DMS53 treated with DMSO at 0.1 percent for 48 hours (cell line): ENCODE results near the gene FAM83E.
A peak's percentile ranks its signal among the peaks of the same experiment; 100 is the strongest.
"Not testable (repeated sequence)": the region's sequence is repeated elsewhere in the genome, so short reads cannot be mapped to it uniquely, and the experiment has no call there.

Source experiments
- DNase-seq: peaks from one replicate; lab custom pipeline; 2025; ENCODE audit not compliant: unreplicated experiment; lab: John Stamatoyannopoulos, UW

Gene FAM83E

DNA sequence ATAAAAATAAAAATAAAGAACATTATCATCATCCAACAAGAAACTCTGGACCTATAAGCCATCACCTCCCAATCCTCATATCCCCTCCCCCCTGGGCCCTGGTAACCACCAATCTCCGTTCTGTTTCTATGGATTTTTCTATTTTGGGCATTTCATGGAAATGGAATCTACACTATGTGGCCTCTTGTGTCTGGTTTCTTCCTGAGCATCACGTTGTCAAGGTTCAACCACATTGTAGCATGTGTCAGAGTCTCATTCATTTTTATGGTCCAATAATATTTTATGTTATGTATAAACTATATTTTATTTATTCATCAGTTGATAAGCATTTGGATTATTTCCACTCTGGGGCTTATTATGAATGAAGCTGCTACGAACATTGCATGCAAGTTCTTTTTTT, 36.0 kb downstream of the FAM83E start:
- DNase-seq, result no peak

DNA sequence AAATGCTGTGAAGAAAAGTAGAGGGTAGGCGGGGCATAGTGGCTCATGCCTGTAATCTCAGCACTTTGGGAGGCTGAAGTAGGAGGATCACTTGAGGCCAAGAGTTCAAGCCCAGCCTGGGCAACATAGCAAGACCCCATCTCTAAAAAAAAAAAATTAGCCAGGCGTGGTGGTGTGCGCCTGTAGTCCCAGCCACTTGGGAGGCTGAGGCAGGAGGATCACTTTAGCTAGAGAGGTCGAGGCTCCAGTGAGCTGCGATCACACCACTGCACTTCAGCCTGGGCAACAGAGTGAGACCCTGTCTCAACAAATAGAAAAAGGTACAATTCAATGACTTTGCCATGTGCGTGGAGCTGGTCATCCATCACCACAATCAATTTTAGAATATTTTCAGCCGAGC, 37.0 kb downstream of the FAM83E start:
- DNase-seq, result not testable (repeated sequence)

DNA sequence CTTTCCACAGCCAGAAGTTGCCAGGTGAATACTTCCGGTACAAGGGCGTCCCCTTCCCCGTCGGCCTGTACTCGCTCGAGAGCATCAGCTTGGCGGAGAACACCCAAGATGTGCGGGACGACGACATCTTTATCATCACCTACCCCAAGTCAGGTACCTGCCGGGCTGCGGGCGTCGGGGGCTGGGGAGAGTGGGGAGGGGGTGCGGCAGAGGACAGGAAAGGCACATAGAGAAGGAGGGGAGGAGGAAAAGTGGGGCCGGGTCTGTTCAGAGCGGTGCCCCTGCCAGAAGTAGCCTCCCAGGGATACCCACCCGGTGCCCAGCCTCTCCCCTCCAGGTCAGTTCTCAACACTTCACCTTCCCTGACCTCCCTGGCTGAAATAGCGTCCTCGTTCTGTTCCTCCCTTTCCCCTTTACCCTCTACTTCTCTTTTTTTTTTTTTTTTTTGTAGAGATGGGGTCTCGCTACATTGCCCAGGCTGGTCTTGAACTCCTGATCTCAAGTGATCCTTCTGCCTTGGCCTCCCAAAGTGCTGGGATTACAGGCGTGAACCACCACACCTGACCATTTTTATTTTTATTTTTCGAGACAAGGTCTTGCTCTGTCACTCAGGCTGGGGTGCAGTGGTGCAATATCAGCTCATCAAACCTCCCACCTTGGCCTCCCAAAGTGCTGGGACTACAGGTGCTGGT, 38.8 kb downstream of the FAM83E start:
- no peak for DNase-seq

DNA sequence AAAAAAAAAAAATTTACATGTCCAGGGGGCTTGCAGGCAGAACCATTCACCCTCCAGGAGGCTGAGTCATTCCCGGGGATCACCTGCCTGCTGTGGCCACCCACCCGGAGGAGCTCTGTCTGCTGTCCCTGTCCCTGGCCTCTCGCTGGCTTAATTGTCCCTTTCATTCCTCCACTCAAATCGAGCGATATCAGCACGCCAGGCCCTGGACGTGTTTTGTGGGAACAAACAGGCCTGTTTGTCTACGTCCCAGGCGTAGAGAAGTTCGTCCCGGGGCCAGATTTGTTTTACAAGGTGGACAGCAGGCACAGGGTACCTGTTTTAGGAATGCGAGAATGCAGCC, 41.7 kb downstream of the FAM83E start:
- DNase-seq, result no peak

DNA sequence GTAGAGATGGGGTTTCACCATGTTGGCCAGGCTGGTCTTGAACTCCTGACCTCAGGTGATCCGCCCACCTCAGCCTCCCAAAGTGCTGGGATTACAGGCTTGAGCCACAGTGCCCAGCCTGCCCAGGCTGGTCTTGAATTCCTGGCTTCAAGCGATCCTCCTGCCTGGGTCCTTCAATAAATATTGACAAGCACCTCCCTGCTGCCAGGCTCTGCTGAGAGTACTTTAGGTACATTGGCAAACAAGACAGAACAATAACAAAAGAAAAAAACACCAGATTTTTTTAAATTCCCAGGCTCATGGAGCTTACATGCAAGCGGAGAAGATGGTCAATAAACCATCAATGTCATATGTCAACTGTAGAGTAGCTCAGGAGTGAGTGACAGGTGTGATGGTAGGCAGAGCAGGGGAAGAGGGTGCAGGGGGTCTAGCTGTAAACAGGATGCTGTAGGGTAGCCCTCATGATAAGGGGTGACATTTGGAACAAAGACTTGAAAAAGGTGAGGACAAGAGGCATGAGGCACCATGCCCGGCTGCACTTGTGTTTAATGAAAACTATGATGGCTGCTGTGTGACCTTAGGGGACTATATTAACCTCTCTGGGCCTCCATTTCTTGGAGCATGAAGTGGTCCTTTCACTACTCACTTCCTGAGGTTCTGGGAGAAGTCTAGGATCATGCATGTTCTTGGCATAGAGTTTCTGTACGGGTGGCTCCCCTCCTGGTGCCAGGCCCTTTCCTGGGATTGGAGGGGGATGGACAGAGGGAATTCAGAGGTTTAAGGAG, 43.3 kb downstream of the FAM83E start:
- peak; percentile 83 for DNase-seq

DNA sequence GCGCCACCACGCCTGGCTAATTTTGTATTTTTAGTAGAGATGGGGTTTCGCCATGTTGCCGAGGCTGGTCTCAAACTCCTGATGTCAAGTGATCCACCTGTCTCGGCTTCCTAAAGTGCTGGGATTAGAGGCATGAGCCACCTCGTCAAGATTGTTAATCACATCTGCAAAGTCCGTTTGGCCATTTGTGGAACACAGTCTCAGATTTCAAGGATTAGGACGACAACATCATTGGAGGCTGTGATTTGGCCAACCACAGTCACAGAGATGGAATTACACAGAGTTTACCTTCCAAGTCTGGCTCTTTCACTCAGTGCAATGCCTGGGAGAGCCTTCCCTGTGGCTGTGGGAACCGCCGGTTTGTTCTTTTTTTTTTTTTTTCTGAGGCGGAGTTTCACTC, 45.1 kb downstream of the FAM83E start:
- no peak for DNase-seq

DNA sequence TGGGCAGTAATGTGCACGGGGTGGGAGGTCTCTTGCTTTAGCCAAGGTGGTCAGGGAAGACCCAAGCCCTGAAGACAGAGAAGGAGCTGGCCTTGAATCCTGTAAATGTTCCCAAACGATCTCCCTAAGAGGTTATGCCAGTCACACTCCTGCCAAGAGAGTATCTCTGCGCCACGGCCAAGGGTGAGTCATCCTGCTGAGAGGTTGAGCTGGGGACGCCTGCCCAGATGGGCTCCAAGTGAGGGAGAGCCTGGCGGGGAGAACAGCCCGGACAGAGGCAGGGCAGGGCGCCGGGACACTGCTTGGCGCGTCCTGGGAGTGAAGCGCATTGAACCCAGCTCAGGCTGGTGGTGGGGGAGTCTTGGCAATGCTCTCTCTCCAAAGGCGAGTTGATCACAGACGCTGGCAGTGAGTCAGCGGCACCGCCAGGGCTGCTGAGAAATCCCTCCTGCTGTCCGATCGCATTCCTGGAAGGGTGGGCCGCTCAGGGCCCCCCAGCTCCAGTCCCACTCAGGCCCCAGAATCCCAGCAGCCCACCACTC, 46.5 kb downstream of the FAM83E start:
- peak; percentile 89 for DNase-seq

DNA sequence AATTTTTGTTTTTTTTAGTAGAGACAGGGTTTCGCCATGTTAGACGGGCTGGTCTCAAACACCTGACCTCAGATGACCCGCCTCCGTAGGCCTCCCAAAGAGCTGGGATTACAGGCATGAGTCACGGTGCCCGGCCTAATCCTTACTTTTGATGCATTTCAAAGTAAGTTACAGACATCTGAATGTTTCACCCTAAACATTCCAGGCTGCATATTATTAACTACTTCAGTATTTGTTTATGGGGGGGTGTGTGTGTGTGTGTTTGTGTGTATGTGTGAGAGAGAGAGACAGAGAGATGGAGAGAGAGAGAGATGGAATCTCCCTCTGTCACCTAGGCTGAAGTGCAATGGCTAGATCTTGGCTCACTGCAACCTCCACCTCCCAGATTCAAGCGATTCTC, 49.8 kb downstream of the FAM83E start:
- no peak for DNase-seq
